HCT116 (cell line): ENCODE data around the gene ABHD16A. TPM values are rescaled to one million over a fixed set of nuclear protein-coding genes. Genes with fewer than 3 reads are reported as not detected.

Experiments used
- ATAC-seq: fragments of 200-7000 bp; cut with Tn5 transposase; 2 replicates; pipeline ENCODE4 v1.9.1; 2020; ENCODE audit warnings: mild to moderate bottlenecking, moderate library complexity
- BruUV-seq: library from RNA; stranded (reverse); fragments of 400-500 nt; replicated peaks from 2 replicates; lab custom pipeline; 2021; lab: Mats Ljungman, UMichigan
- CTCF ChIA-PET: fragments of 300-600 bp; sonication (Branson Sonifier 250); formaldehyde crosslinking; loops from one replicate; lab custom pipeline; 2021; ENCODE audit warnings: antibody characterized with exemption; lab: Charles Lee
- POLR2A ChIA-PET: fragments of 300-600, 350-600 bp; sonication (Branson Sonifier 250); formaldehyde crosslinking; loops from one replicate; lab custom pipeline; 2021; ENCODE audit warnings: antibody characterized with exemption; lab: Charles Lee
- RAD21 ChIA-PET, 2 experiments: fragments of 300-600 bp; sonication (Branson Sonifier 250); formaldehyde crosslinking; loops; one replicate each; lab custom pipeline; 2023; ENCODE audit warnings: low total read pairs in 2 of 2; ENCODE audit not compliant: uncharacterized antibody in 2 of 2, unreplicated experiment in 2 of 2, low non-redundant PET in 1 of 2; lab: Charles Lee
- DNase-seq: peaks from one replicate; pipeline ENCODE4 v3.0.0-alpha.2; 2010; ENCODE audit warnings: low read depth, low spot score
- H2AFZ ChIP-seq: fragments of 200-600 bp; shearing (Covaris generic), sonication (generic); 2 replicates; pipeline ENCODE4 v1.6.1; 2017; ENCODE audit warnings: low read depth, mixed run types, mixed read lengths, antibody characterized with exemption, low read length; ENCODE audit not compliant: poor library complexity, severe bottlenecking
- H3K27ac ChIP-seq: 2 replicates; pipeline ENCODE4 v1.5.1; 2012; ENCODE audit warnings: low read depth, low read length
- H3K27me3 ChIP-seq: fragments of 200-600 bp; sonication (generic); 2 replicates; pipeline ENCODE4 v1.6.1; 2016; ENCODE audit warnings: mixed run types, low read length, mixed read lengths; ENCODE audit not compliant: insufficient read depth
- H3K36me3 ChIP-seq, 2 experiments: fragments of 200-500 bp in 1 of 2; fragments of 200-600 bp in 1 of 2; sonication (Bioruptor generic) in 1 of 2; sonication (generic) in 1 of 2; 2 replicates each; pipeline versions ENCODE4 v1.5.1 to v1.6.1; 2014 to 2016; ENCODE audit warnings: low read length in 2 of 2, inconsistent platforms in 1 of 2, mixed read lengths in 1 of 2, mixed run types in 1 of 2; ENCODE audit not compliant: insufficient read depth in 2 of 2, control insufficient read depth in 1 of 2
- H3K4me1 ChIP-seq, 2 experiments: fragments of 200-600 bp in 1 of 2; sonication (generic) in 1 of 2; 2 replicates each; pipeline versions ENCODE4 v1.5.1 to v1.6.1; 2012 to 2017; ENCODE audit warnings: low read length in 2 of 2, inconsistent platforms in 1 of 2, mild to moderate bottlenecking in 1 of 2, mixed read lengths in 1 of 2, mixed run types in 1 of 2, moderate library complexity in 1 of 2; ENCODE audit not compliant: insufficient read depth in 2 of 2, control insufficient read depth in 1 of 2
- H3K4me2 ChIP-seq: fragments of 200-600 bp; sonication (generic); 2 replicates; pipeline ENCODE4 v1.6.1; 2017; ENCODE audit warnings: mixed run types, low read length, mixed read lengths
- H3K4me3 ChIP-seq, 2 experiments: fragments of 200-600 bp in 1 of 2; sonication (generic) in 1 of 2; replicated peaks in 1 of 2; 2 replicates each; pipeline ENCODE4 v1.5.1; 2011 to 2016; ENCODE audit warnings: low read length in 2 of 2, control low read depth in 1 of 2, low read depth in 1 of 2, mild to moderate bottlenecking in 1 of 2, mixed read lengths in 1 of 2, mixed run types in 1 of 2
- H3K79me2 ChIP-seq: fragments of 200-600 bp; sonication (generic); 2 replicates; pipeline ENCODE4 v1.6.1; 2017; ENCODE audit warnings: mild to moderate bottlenecking, mixed run types, low read length, moderate library complexity, mixed read lengths; ENCODE audit not compliant: insufficient read depth
- H3K9ac ChIP-seq: fragments of 200-600 bp; sonication (generic); 2 replicates; pipeline ENCODE4 v1.6.1; 2016; ENCODE audit warnings: low read length, mixed read lengths
- H3K9me2 ChIP-seq: fragments of 200-600 bp; sonication (generic), shearing (Covaris generic); 2 replicates; pipeline ENCODE4 v1.6.1; 2017; ENCODE audit warnings: mixed run types, mild to moderate bottlenecking, moderate library complexity; ENCODE audit not compliant: insufficient read depth
- H3K9me3 ChIP-seq, 2 experiments: fragments of 200-500 bp in 1 of 2; fragments of 200-600 bp in 1 of 2; sonication (Bioruptor generic) in 1 of 2; sonication (generic) in 1 of 2; 2 replicates each; pipeline ENCODE4 v1.6.1; 2014 to 2017; ENCODE audit warnings: low read length in 2 of 2, mixed read lengths in 2 of 2, inconsistent platforms in 1 of 2, low read depth in 1 of 2, mild to moderate bottlenecking in 1 of 2, mixed run types in 1 of 2, moderate library complexity in 1 of 2; ENCODE audit not compliant: control insufficient read depth in 1 of 2, insufficient read depth in 1 of 2
- H4K20me1 ChIP-seq: fragments of 200-600 bp; sonication (generic), shearing (Covaris generic); 2 replicates; pipeline ENCODE4 v1.6.1; 2017; ENCODE audit warnings: mixed run types, mild to moderate bottlenecking, moderate library complexity; ENCODE audit not compliant: insufficient read depth
- CBX3 ChIP-seq: IDR thresholded peaks from 2 replicates; pipeline ENCODE4 v1.6.1; 2012; ENCODE audit warnings: low read depth
- CEBPB ChIP-seq: IDR thresholded peaks from 2 replicates; pipeline ENCODE4 v1.6.1; 2012; ENCODE audit warnings: low read depth
- ELF1 ChIP-seq: IDR thresholded peaks from 2 replicates; pipeline ENCODE4 v1.6.1; 2012; ENCODE audit warnings: low read depth, borderline replicate concordance
- EZH2phosphoT487 ChIP-seq: fragments of 200-600 bp; IDR thresholded peaks from 2 replicates; pipeline ENCODE4 v1.6.1; 2018; ENCODE audit warnings: antibody characterized with exemption, borderline replicate concordance
- FOSL1 ChIP-seq: IDR thresholded peaks from 2 replicates; pipeline ENCODE4 v1.6.1; 2012; ENCODE audit warnings: low read depth
- JUND ChIP-seq: IDR thresholded peaks from 2 replicates; pipeline ENCODE4 v1.6.1; 2012
- POLR2A ChIP-seq: IDR thresholded peaks from 2 replicates; pipeline ENCODE4 v1.7.0; 2011; ENCODE audit warnings: borderline replicate concordance; ENCODE audit not compliant: insufficient read depth, insufficient read length; ENCODE audit errors: extremely low read depth
- POLR2AphosphoS5 ChIP-seq: IDR thresholded peaks from 2 replicates; pipeline ENCODE4 v1.6.1; 2011; ENCODE audit warnings: mild to moderate bottlenecking, low read depth, low read length, moderate library complexity
- RAD21 ChIP-seq: IDR thresholded peaks from 2 replicates; pipeline ENCODE4 v1.6.1; 2012; ENCODE audit warnings: low read depth, mild to moderate bottlenecking
- SIN3A ChIP-seq: IDR thresholded peaks from 2 replicates; pipeline ENCODE4 v1.6.1; 2012; ENCODE audit warnings: low read depth
- SP1 ChIP-seq: IDR thresholded peaks from 2 replicates; pipeline ENCODE4 v1.6.1; 2012; ENCODE audit warnings: low read depth
- SRF ChIP-seq: IDR thresholded peaks from 2 replicates; pipeline ENCODE4 v1.6.1; 2012; ENCODE audit warnings: low read depth
- YY1 ChIP-seq: IDR thresholded peaks from 2 replicates; pipeline ENCODE4 v1.6.1; 2011; ENCODE audit warnings: low read length, low read depth, moderate library complexity, mild to moderate bottlenecking; ENCODE audit not compliant: insufficient replicate concordance; ENCODE audit errors: extremely low read depth
- ZBTB33 ChIP-seq: IDR thresholded peaks from 2 replicates; pipeline ENCODE4 v1.6.1; 2011; ENCODE audit warnings: mild to moderate bottlenecking, low read length, moderate library complexity; ENCODE audit not compliant: insufficient replicate concordance; ENCODE audit errors: extremely low read depth
- ZFX ChIP-seq: fragments of 450-650 bp; IDR thresholded peaks from 2 replicates; pipeline ENCODE4 v1.6.1; 2017
- ZNF274 ChIP-seq: fragments of 200-500 bp; sonication (Bioruptor generic); IDR thresholded peaks from 2 replicates; pipeline ENCODE4 v1.6.1; 2014; ENCODE audit warnings: mild to moderate bottlenecking, low read depth, low read length, inconsistent platforms
- intact Hi-C: fragments of 100-400 bp; cut with micrococcal nuclease; formaldehyde crosslinking; loops from 2 replicates; pipeline ENCODE4 v1.10.0; 2022
- total RNA-seq: library from RNA; stranded (reverse); gene quantifications from one replicate; pipeline ENCODE4 v1.2.1, GENCODE V29; 2021; ENCODE audit not compliant: unreplicated experiment
- TF ChIP-seq, protein P1 (sequence below): IDR thresholded peaks from 2 replicates; pipeline ENCODE4 v1.6.1; 2012
- TF ChIP-seq, protein P2 (sequence below), 3 experiments: fragments of 200-600 bp in 1 of 3; sonication (generic) in 1 of 3; IDR thresholded peaks in 2 of 3; conservative IDR thresholded peaks in 1 of 3; 2 replicates each; pipeline ENCODE4 v1.5.1; 2012 to 2017; ENCODE audit warnings: low read depth in 2 of 3, low read length in 2 of 3, antibody characterized with exemption in 1 of 3, borderline replicate concordance in 1 of 3, control low read depth in 1 of 3, mild to moderate bottlenecking in 1 of 3, mixed read lengths in 1 of 3, mixed run types in 1 of 3, moderate library complexity in 1 of 3; ENCODE audit not compliant: insufficient read depth in 1 of 3
- TF ChIP-seq, protein P3 (sequence below): IDR thresholded peaks from 2 replicates; pipeline ENCODE4 v1.6.1; 2012

The ABHD16A gene
- total RNA-seq, 1 experiment from 2014 or later: 32.4 TPM

GRCh38 chr6:31723980-31724691, 21.0 kb upstream of the ABHD16A start:
- intact Hi-C loops: no loop called here
- CTCF ChIA-PET: no interaction called here

More at GRCh38 chr6:31723980-31724691, 21.0 kb upstream of the ABHD16A start:
- H3K9me2 ChIP-seq: no peaks in the 10 kb centered on the region
- ChIA-PET RAD21 (no interaction called here), POLR2A (no interaction called here)
- H3K4me3 ChIP-seq: no peak overlapping the region
- no peak overlapping the region for H2AFZ ChIP-seq
- peaks cover 10 to 27% of the 10 kb centered on the region in 2 experiments for H3K4me1 ChIP-seq
- H3K9me3 ChIP-seq: no peaks in the 10 kb centered on the region
- H3K36me3 ChIP-seq: 0 out of 4 replicates have a peak, but pooled peaks cover 0 to 3% of the 10 kb centered on the region in 2 experiments
- no peaks in the 10 kb centered on the region for H3K27me3 ChIP-seq
- no TSS peak for BruUV-seq
- DNase-seq (no peak), ATAC-seq (no peak)
- no peaks in the 10 kb centered on the region for H3K79me2 ChIP-seq
- TF ChIP-seq POLR2A: no peak
- no peak for TF ChIP-seq SP1
- no peak for TF ChIP-seq CBX3
- no peak for TF ChIP-seq POLR2AphosphoS5
- TF ChIP-seq JUND: no peak
- TF ChIP-seq, protein P1, sequence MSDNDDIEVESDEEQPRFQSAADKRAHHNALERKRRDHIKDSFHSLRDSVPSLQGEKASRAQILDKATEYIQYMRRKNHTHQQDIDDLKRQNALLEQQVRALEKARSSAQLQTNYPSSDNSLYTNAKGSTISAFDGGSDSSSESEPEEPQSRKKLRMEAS: no peak
- TF ChIP-seq ZNF274: no peak
- no peak for TF ChIP-seq ZFX
- TF ChIP-seq ELF1: no peak
- TF ChIP-seq SRF: no peak
- no peak for TF ChIP-seq EZH2phosphoT487
- TF ChIP-seq RAD21: no peak
- no peak for TF ChIP-seq SIN3A
- TF ChIP-seq ZBTB33: no peak
- TF ChIP-seq, protein P2, sequence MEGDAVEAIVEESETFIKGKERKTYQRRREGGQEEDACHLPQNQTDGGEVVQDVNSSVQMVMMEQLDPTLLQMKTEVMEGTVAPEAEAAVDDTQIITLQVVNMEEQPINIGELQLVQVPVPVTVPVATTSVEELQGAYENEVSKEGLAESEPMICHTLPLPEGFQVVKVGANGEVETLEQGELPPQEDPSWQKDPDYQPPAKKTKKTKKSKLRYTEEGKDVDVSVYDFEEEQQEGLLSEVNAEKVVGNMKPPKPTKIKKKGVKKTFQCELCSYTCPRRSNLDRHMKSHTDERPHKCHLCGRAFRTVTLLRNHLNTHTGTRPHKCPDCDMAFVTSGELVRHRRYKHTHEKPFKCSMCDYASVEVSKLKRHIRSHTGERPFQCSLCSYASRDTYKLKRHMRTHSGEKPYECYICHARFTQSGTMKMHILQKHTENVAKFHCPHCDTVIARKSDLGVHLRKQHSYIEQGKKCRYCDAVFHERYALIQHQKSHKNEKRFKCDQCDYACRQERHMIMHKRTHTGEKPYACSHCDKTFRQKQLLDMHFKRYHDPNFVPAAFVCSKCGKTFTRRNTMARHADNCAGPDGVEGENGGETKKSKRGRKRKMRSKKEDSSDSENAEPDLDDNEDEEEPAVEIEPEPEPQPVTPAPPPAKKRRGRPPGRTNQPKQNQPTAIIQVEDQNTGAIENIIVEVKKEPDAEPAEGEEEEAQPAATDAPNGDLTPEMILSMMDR (IDR thresholded peaks at IDR 0.05 in 2 of 3, conservative IDR thresholded peaks at IDR 0.05 in 1 of 3; ENCODE audit: borderline replicate concordance in 1 of 3, insufficient read depth in 1 of 3, low read depth in 2 of 3, low read length in 2 of 3): no peak
- no peak for TF ChIP-seq CEBPB
- TF ChIP-seq, protein P3, sequence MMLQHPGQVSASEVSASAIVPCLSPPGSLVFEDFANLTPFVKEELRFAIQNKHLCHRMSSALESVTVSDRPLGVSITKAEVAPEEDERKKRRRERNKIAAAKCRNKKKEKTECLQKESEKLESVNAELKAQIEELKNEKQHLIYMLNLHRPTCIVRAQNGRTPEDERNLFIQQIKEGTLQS: no peak
- TF ChIP-seq FOSL1: no peak
- TF ChIP-seq YY1: no peak
- no peak overlapping the region for H3K4me2 ChIP-seq
- H3K9ac ChIP-seq: no peak overlapping the region
- no peak overlapping the region for H3K27ac ChIP-seq
- no peaks in the 10 kb centered on the region for H4K20me1 ChIP-seq
